Liver (tissue), 9 donors: Measurements from ENCODE around the gene CKS2. TPM values are rescaled to one million over a fixed set of nuclear protein-coding genes. Genes with fewer than 3 reads are reported as not detected.

Experiments used
- DNase-seq: peaks from one replicate; pipeline ENCODE4 v3.0.0-alpha.2; 2017; ENCODE audit warnings: low spot score
- H3K27ac ChIP-seq, 2 donors: one replicate each; pipeline ENCODE4 v1.7.0; 2013; ENCODE audit warnings: inconsistent platforms in 2 of 2, low read length in 2 of 2, control low read depth in 1 of 2, low read depth in 1 of 2, mild to moderate bottlenecking in 1 of 2
- H3K27me3 ChIP-seq, 4 donors: one replicate each; pipeline versions ENCODE4 v1.6.1 to v1.7.0; 2013; ENCODE audit warnings: low read length in 3 of 4, inconsistent platforms in 1 of 4, mild to moderate bottlenecking in 1 of 4, moderate library complexity in 1 of 4; ENCODE audit not compliant: control insufficient read depth in 4 of 4, insufficient read depth in 4 of 4
- H3K36me3 ChIP-seq, 4 donors: one replicate each; pipeline versions ENCODE4 v1.6.1 to v1.7.0; 2013; ENCODE audit warnings: low read length in 3 of 4, mild to moderate bottlenecking in 3 of 4, low read depth in 1 of 4, moderate library complexity in 1 of 4; ENCODE audit not compliant: control insufficient read depth in 4 of 4, insufficient read depth in 3 of 4
- H3K4me1 ChIP-seq, 4 donors: one replicate each; pipeline versions ENCODE4 v1.6.1 to v1.7.0; 2013; ENCODE audit warnings: low read length in 3 of 4, mild to moderate bottlenecking in 3 of 4, moderate library complexity in 1 of 4; ENCODE audit not compliant: control insufficient read depth in 4 of 4, insufficient read depth in 4 of 4
- H3K4me3 ChIP-seq, 3 donors: one replicate each; pipeline versions ENCODE4 v1.6.1 to v1.7.0; 2013; ENCODE audit warnings: low read length in 3 of 3, control low read depth in 1 of 3, low read depth in 1 of 3, mild to moderate bottlenecking in 1 of 3
- H3K9ac ChIP-seq, 2 donors: one replicate each; pipeline ENCODE4 v1.7.0; 2013; ENCODE audit warnings: low read length in 2 of 2, mild to moderate bottlenecking in 2 of 2, moderate library complexity in 2 of 2, control low read depth in 1 of 2, low read depth in 1 of 2
- H3K9me3 ChIP-seq, 4 donors: one replicate each; pipeline versions ENCODE4 v1.6.1 to v1.7.0; 2013; ENCODE audit warnings: low read length in 3 of 4; ENCODE audit not compliant: control insufficient read depth in 4 of 4
- ATF3 ChIP-seq: IDR thresholded peaks from 2 replicates; pipeline ENCODE4 v1.6.1; 2016; ENCODE audit warnings: antibody characterized with exemption
- EGR1 ChIP-seq, 2 donors: IDR thresholded peaks; 2 replicates each; pipeline ENCODE4 v1.6.1; 2016 to 2018; ENCODE audit warnings: antibody characterized with exemption in 2 of 2, low read depth in 2 of 2
- FOXA1 ChIP-seq: IDR thresholded peaks from 2 replicates; pipeline ENCODE4 v1.6.1; 2016; ENCODE audit warnings: antibody characterized with exemption
- FOXA2 ChIP-seq: IDR thresholded peaks from 2 replicates; pipeline ENCODE4 v1.6.1; 2016; ENCODE audit warnings: antibody characterized with exemption
- GABPA ChIP-seq, 2 donors: IDR thresholded peaks in 1 of 2; conservative IDR thresholded peaks in 1 of 2; 2 replicates each; pipeline ENCODE4 v1.6.1; 2016; ENCODE audit warnings: antibody characterized with exemption in 2 of 2, mild to moderate bottlenecking in 1 of 2, moderate library complexity in 1 of 2
- HNF4A ChIP-seq, 2 donors: conservative IDR thresholded peaks; 2 replicates each; pipeline ENCODE4 v1.6.1; 2016; ENCODE audit warnings: antibody characterized with exemption in 2 of 2, mild to moderate bottlenecking in 2 of 2
- HNF4G ChIP-seq: IDR thresholded peaks from 2 replicates; pipeline ENCODE4 v1.6.1; 2016; ENCODE audit warnings: antibody characterized with exemption
- JUND ChIP-seq, 2 donors: IDR thresholded peaks; 2 replicates each; pipeline ENCODE4 v1.6.1; 2016; ENCODE audit warnings: antibody characterized with exemption in 2 of 2
- NR2F2 ChIP-seq: IDR thresholded peaks from 2 replicates; pipeline ENCODE4 v1.6.1; 2016; ENCODE audit warnings: antibody characterized with exemption
- RAD21 ChIP-seq, 2 donors: IDR thresholded peaks; 2 replicates each; pipeline ENCODE4 v1.6.1; 2016; ENCODE audit warnings: antibody characterized with exemption in 2 of 2, mild to moderate bottlenecking in 2 of 2
- REST ChIP-seq: IDR thresholded peaks from 2 replicates; pipeline ENCODE4 v1.6.1; 2016; ENCODE audit warnings: antibody characterized with exemption, mild to moderate bottlenecking
- RXRA ChIP-seq, 2 donors: IDR thresholded peaks; 2 replicates each; pipeline ENCODE4 v1.6.1; 2017 to 2018; ENCODE audit warnings: antibody characterized with exemption in 2 of 2, mild to moderate bottlenecking in 1 of 2
- SP1 ChIP-seq: IDR thresholded peaks from 2 replicates; pipeline ENCODE4 v1.6.1; 2018; ENCODE audit warnings: antibody characterized with exemption, mild to moderate bottlenecking
- TAF1 ChIP-seq: conservative IDR thresholded peaks from 2 replicates; pipeline ENCODE4 v1.6.1; 2016; ENCODE audit warnings: antibody characterized with exemption, mild to moderate bottlenecking
- YY1 ChIP-seq: IDR thresholded peaks from 2 replicates; pipeline ENCODE4 v1.6.1; 2016; ENCODE audit warnings: antibody characterized with exemption, mild to moderate bottlenecking
- ZBTB33 ChIP-seq: IDR thresholded peaks from 2 replicates; pipeline ENCODE4 v1.6.1; 2016; ENCODE audit warnings: antibody characterized with exemption
- WGBS: extraction: QIAGEN DNeasy Blood & Tissue Kit; methylation state at CpG from one replicate; pipeline ENCODE4 v1.1.7; 2013; 5-methylcytosine and 5-hydroxymethylcytosine counted together
- polyA plus RNA-seq, 2 donors: library from polyadenylated mRNA; stranded (reverse) in 1 of 2; unstranded in 1 of 2; fragments of 200-250 nt in 1 of 2; fragments of >200 nt in 1 of 2; fragmentation: Nextera tagmentation in 1 of 2; extraction: Ambion mirVana in 1 of 2; gene quantifications; one replicate each; pipeline versions ENCODE4 v1.2.1 to v1.2.3, GENCODE V29; 2013 to 2015
- total RNA-seq, 2 donors: library from RNA; depleted of rRNA; stranded (reverse); fragments of >200 nt; gene quantifications; one replicate each; pipeline ENCODE4 v1.2.3, GENCODE V29; 2014
- TF ChIP-seq, protein P1 (sequence below): IDR thresholded peaks from 2 replicates; pipeline ENCODE4 v1.6.1; 2016; ENCODE audit warnings: antibody characterized with exemption
- TF ChIP-seq, protein P2 (sequence below): fragments of 150-350 bp; IDR thresholded peaks from 2 replicates; pipeline ENCODE4 v1.5.1; 2017; ENCODE audit warnings: improper control_type of control experiment, low read depth, low read length; ENCODE audit not compliant: missing input control
- donor health status: healthy.
- donor health status: healthy.
- donor health status: healthy.
- donor health status: healthy.
- donor health status: healthy.

CKS2 gene
- total and polyA plus RNA-seq, 4 donors: 3.1 to 79.7 (median 17.7) TPM

GRCh38 chr9:89346696-89347095 lies 35.7 kb downstream of the CKS2 start:
- Histone ChIP-seq H3K9ac (no peak overlapping the region), H3K36me3 (peaks cover 10 to 57% (median 44%) of the 10 kb centered on the region in 4 donors), H3K4me3 (no peak overlapping the region), H3K9me3 (no peaks in the 10 kb centered on the region), H3K4me1 (peaks cover 5 to 14% (median 12%) of the 10 kb centered on the region in 4 donors), H3K27me3 (no peaks in the 10 kb centered on the region), H3K27ac (no peak overlapping the region)
- DNase-seq: no peak
- 95% methylated on average over 9 of the region's 9 CpGs for WGBS
- TF ChIP-seq ATF3: no peak
- TF ChIP-seq YY1: no peak

GRCh38 chr9:89347651-89348050 lies 36.7 kb downstream of the CKS2 start:
- no peak overlapping the region for H3K27ac ChIP-seq
- H3K9me3 ChIP-seq: no peaks in the 10 kb centered on the region
- WGBS: 96% methylated on average over 5 of the region's 5 CpGs
- no peaks in the 10 kb centered on the region for H3K27me3 ChIP-seq
- peaks cover 13 to 23% (median 21%) of the 10 kb centered on the region in 4 donors for H3K4me1 ChIP-seq
- DNase-seq: no peak
- no peak overlapping the region for H3K9ac ChIP-seq
- no peak overlapping the region for H3K4me3 ChIP-seq
- peaks cover 8 to 54% (median 35%) of the 10 kb centered on the region in 4 donors for H3K36me3 ChIP-seq
- TF ChIP-seq TAF1: no peak
- no peak for TF ChIP-seq SP1
- no peak for TF ChIP-seq YY1
- TF ChIP-seq, protein P1, sequence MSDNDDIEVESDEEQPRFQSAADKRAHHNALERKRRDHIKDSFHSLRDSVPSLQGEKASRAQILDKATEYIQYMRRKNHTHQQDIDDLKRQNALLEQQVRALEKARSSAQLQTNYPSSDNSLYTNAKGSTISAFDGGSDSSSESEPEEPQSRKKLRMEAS: no peak
- TF ChIP-seq EGR1 (IDR thresholded peaks at IDR 0.05; ENCODE audit: low read depth in 2 of 2): no peak

DNA sequence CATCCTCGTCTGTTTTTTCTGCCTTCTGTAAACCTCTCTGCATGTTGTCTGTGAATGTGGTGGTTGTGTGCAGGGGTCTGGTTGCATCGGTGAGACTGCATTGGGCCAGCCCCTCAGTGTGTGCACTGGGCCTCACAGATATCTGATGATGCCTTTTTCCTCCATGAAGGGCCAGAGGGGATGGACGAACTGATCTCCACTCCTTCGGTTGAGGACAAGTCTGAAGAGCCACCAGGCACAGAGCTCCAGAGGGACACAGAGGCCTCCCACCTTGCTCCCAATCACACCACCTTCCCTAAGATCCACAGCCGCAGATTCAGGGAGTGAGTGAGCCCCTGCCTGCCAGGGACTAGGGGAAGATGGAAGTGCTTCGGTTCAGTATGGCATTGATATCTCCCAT lies 38.6 kb downstream of the CKS2 start:
- no peak for TF ChIP-seq SP1
- no peak for TF ChIP-seq FOXA1
- no peak for TF ChIP-seq TAF1
- no peak for TF ChIP-seq ZBTB33
- TF ChIP-seq FOXA2: no peak
- TF ChIP-seq HNF4A (conservative IDR thresholded peaks at IDR 0.05): no peak
- TF ChIP-seq REST: no peak
- TF ChIP-seq RAD21 (IDR thresholded peaks at IDR 0.05): no peak
- TF ChIP-seq, protein P1: no peak
- no peak for TF ChIP-seq RXRA (IDR thresholded peaks at IDR 0.05)
- no peak for TF ChIP-seq HNF4G
- no peak for TF ChIP-seq NR2F2
- no peak for TF ChIP-seq YY1
- TF ChIP-seq ATF3: no peak
- TF ChIP-seq GABPA (IDR thresholded peaks at IDR 0.05 in 1 of 2, conservative IDR thresholded peaks at IDR 0.05 in 1 of 2): no peak
- TF ChIP-seq, protein P2, sequence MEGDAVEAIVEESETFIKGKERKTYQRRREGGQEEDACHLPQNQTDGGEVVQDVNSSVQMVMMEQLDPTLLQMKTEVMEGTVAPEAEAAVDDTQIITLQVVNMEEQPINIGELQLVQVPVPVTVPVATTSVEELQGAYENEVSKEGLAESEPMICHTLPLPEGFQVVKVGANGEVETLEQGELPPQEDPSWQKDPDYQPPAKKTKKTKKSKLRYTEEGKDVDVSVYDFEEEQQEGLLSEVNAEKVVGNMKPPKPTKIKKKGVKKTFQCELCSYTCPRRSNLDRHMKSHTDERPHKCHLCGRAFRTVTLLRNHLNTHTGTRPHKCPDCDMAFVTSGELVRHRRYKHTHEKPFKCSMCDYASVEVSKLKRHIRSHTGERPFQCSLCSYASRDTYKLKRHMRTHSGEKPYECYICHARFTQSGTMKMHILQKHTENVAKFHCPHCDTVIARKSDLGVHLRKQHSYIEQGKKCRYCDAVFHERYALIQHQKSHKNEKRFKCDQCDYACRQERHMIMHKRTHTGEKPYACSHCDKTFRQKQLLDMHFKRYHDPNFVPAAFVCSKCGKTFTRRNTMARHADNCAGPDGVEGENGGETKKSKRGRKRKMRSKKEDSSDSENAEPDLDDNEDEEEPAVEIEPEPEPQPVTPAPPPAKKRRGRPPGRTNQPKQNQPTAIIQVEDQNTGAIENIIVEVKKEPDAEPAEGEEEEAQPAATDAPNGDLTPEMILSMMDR: no peak
- TF ChIP-seq JUND (IDR thresholded peaks at IDR 0.05): no peak
- Histone ChIP-seq H3K9me3 (no peaks in the 10 kb centered on the region), H3K27ac (no peak overlapping the region), H3K4me1 (peaks cover 13 to 29% (median 23%) of the 10 kb centered on the region in 4 donors), H3K9ac (no peak overlapping the region), H3K4me3 (no peak overlapping the region), H3K36me3 (peaks cover 8 to 48% (median 30%) of the 10 kb centered on the region in 4 donors), H3K27me3 (no peaks in the 10 kb centered on the region)
- no peak for DNase-seq
- 94% methylated on average over 6 of the region's 6 CpGs for WGBS
